HepG2 (cell line): ENCODE measurements around the gene GATD1. TPM values are rescaled to one million over a fixed set of nuclear protein-coding genes. Genes with fewer than 3 reads are reported as not detected.

Experiments used
- ARNT2 ChIP-seq: sonication (generic); formaldehyde crosslinking; IDR thresholded peaks from 2 replicates; pipeline ENCODE4 v1.8.0; 2022; ENCODE audit warnings: mild to moderate bottlenecking, low read depth, missing genetic modification reagents, moderate library complexity
- GTF2F1 ChIP-seq: fragments of 150-350 bp; IDR thresholded peaks from 2 replicates; pipeline ENCODE4 v1.6.1; 2014; ENCODE audit warnings: low read length
- KAT8 ChIP-seq: IDR thresholded peaks from 2 replicates; pipeline ENCODE4 v1.6.1; 2016; ENCODE audit warnings: missing genetic modification reagents, missing compliant biosample characterization
- NFKBIZ ChIP-seq: IDR thresholded peaks from 2 replicates; pipeline ENCODE4 v1.6.1; 2018; ENCODE audit warnings: missing genetic modification reagents, missing compliant biosample characterization
- PLSCR1 ChIP-seq: sonication (generic); formaldehyde crosslinking; IDR thresholded peaks from 2 replicates; pipeline ENCODE4 v1.5.0; 2020; ENCODE audit warnings: missing genetic modification reagents, mild to moderate bottlenecking, borderline replicate concordance
- XRCC5 ChIP-seq: fragments of 200-400 bp; formaldehyde crosslinking; optimal IDR thresholded peaks from 2 replicates; pipeline ENCODE3; 2017; ENCODE audit warnings: mild to moderate bottlenecking, low read length
- YEATS2 ChIP-seq: sonication (generic); formaldehyde crosslinking; IDR thresholded peaks from 2 replicates; pipeline ENCODE4 v1.4.0; 2020; ENCODE audit warnings: missing genetic modification reagents, borderline replicate concordance
- ZBTB3 ChIP-seq: sonication (generic); formaldehyde crosslinking; IDR thresholded peaks from 2 replicates; pipeline ENCODE4 v1.4.0; 2020; ENCODE audit warnings: low read depth, mild to moderate bottlenecking, moderate library complexity, missing genetic modification reagents, borderline replicate concordance
- ZNF557 ChIP-seq: sonication (generic); formaldehyde crosslinking; IDR thresholded peaks from 2 replicates; pipeline ENCODE4 v1.4.0; 2020; ENCODE audit warnings: missing genetic modification reagents
- ZNF644 ChIP-seq: IDR thresholded peaks from 2 replicates; pipeline ENCODE4 v1.6.1; 2016; ENCODE audit warnings: low read depth
- ZNF776 ChIP-seq: sonication (generic); formaldehyde crosslinking; IDR thresholded peaks from 2 replicates; pipeline ENCODE4 v1.4.0; 2020; ENCODE audit warnings: mild to moderate bottlenecking, missing genetic modification reagents
- ZSCAN21 ChIP-seq: sonication (generic); formaldehyde crosslinking; IDR thresholded peaks from 2 replicates; pipeline ENCODE4 v1.8.0; 2022; ENCODE audit warnings: mild to moderate bottlenecking, missing genetic modification reagents, moderate library complexity, borderline replicate concordance
- ZXDC ChIP-seq: sonication (generic); formaldehyde crosslinking; IDR thresholded peaks from 2 replicates; pipeline ENCODE4 v1.5.0; 2020; ENCODE audit warnings: mild to moderate bottlenecking, missing genetic modification reagents
- polyA plus RNA-seq, 8 experiments: library from polyadenylated mRNA; depleted of rRNA in 3 of 8; stranded (reverse) in 7 of 8; unstranded in 1 of 8; fragments of >200 nt; fragmentation: Illumina TruSeq in 4 of 8; extraction: Trizol in 4 of 8; gene quantifications; 2 replicates each; pipeline versions ENCODE4 v1.2.1 to v1.2.3, GENCODE V29; 2011 to 2016; ENCODE audit warnings: low read depth in 4 of 8, missing spikeins in 1 of 8, mixed read lengths in 1 of 8; ENCODE audit not compliant: insufficient read depth in 1 of 8
- total RNA-seq, 5 experiments: library from RNA; depleted of rRNA; stranded (reverse); fragments of >200 nt; fragmentation: Illumina TruSeq; extraction: Trizol; gene quantifications; 2 replicates each; pipeline ENCODE4 v1.2.3, GENCODE V29; 2016; ENCODE audit warnings: low read depth in 1 of 5
- TF ChIP-seq, protein P1 (sequence below): sonication (generic); formaldehyde crosslinking; IDR thresholded peaks from 2 replicates; pipeline ENCODE4 v1.4.0; 2020; ENCODE audit warnings: missing genetic modification reagents
- TF ChIP-seq, protein P2 (sequence below): sonication (generic); formaldehyde crosslinking; IDR thresholded peaks from 2 replicates; pipeline ENCODE4 v1.4.0; 2020; ENCODE audit warnings: missing genetic modification reagents, borderline replicate concordance
- TF ChIP-seq, protein P3 (sequence below): sonication (generic); formaldehyde crosslinking; IDR thresholded peaks from 2 replicates; pipeline ENCODE4 v1.4.0; 2020; ENCODE audit warnings: mild to moderate bottlenecking, missing genetic modification reagents

Gene GATD1
- total and polyA plus RNA-seq, 2 of the 13 experiments (the other 11 are each of a cell fraction or from before 2014, with no cell fraction given) = 31.3 to 60.5 TPM

DNA sequence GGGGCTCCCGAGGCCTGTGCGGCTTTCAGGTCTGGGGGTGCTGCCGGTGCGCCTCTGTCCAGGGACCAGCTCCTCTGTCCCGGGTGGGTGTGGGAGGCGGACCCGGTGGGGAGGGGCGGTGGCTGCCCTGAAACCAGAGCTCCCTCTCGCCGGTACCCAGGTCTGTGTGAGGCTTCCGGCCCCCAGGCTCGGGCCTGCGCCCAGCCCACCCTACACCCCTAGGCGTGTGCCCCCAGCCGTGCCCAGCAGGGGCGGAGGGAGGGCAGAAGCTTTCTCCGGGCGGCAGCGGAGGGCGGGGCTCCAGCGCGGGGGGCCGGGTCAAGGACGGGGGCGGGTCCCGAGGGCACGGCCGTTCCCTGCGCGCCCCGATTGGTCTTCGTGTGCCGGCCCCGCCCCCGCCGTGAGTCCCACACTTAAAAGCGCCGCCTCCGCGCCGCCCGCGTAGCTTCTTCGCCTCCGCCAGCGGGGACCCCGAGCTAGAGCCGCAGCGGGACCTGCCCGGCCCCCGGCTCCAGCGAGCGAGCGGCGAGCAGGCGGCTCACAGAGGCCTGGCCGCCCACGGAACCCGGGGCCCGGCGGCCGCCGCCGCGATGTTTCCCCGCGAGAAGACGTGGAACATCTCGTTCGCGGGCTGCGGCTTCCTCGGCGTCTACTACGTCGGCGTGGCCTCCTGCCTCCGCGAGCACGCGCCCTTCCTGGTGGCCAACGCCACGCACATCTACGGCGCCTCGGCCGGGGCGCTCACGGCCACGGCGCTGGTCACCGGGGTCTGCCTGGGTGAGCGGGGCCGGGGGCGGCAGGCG lies 42.0 kb upstream of the GATD1 start (continued):
- no peak for TF ChIP-seq PLSCR1 (CRISPR knock-in tag)
- TF ChIP-seq NFKBIZ (CRISPR knock-in tag) = no peak
- TF ChIP-seq ZXDC = 0 out of 2 replicates have a peak, but pooled peaks have one; percentile 34
- peak; percentile 69; the same call in 1 of the 2 replicates for TF ChIP-seq ARNT2 (CRISPR knock-in tag)
- TF ChIP-seq, protein P1, sequence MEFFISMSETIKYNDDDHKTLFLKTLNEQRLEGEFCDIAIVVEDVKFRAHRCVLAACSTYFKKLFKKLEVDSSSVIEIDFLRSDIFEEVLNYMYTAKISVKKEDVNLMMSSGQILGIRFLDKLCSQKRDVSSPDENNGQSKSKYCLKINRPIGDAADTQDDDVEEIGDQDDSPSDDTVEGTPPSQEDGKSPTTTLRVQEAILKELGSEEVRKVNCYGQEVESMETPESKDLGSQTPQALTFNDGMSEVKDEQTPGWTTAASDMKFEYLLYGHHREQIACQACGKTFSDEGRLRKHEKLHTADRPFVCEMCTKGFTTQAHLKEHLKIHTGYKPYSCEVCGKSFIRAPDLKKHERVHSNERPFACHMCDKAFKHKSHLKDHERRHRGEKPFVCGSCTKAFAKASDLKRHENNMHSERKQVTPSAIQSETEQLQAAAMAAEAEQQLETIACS (CRISPR knock-in tag) = peak; percentile 35; the same call in 1 of the 2 replicates
- TF ChIP-seq ZSCAN21 (CRISPR knock-in tag) = peak; percentile 44; the same call in 1 of the 2 replicates
- no peak for TF ChIP-seq ZNF557 (CRISPR knock-in tag)
- TF ChIP-seq, protein P2, sequence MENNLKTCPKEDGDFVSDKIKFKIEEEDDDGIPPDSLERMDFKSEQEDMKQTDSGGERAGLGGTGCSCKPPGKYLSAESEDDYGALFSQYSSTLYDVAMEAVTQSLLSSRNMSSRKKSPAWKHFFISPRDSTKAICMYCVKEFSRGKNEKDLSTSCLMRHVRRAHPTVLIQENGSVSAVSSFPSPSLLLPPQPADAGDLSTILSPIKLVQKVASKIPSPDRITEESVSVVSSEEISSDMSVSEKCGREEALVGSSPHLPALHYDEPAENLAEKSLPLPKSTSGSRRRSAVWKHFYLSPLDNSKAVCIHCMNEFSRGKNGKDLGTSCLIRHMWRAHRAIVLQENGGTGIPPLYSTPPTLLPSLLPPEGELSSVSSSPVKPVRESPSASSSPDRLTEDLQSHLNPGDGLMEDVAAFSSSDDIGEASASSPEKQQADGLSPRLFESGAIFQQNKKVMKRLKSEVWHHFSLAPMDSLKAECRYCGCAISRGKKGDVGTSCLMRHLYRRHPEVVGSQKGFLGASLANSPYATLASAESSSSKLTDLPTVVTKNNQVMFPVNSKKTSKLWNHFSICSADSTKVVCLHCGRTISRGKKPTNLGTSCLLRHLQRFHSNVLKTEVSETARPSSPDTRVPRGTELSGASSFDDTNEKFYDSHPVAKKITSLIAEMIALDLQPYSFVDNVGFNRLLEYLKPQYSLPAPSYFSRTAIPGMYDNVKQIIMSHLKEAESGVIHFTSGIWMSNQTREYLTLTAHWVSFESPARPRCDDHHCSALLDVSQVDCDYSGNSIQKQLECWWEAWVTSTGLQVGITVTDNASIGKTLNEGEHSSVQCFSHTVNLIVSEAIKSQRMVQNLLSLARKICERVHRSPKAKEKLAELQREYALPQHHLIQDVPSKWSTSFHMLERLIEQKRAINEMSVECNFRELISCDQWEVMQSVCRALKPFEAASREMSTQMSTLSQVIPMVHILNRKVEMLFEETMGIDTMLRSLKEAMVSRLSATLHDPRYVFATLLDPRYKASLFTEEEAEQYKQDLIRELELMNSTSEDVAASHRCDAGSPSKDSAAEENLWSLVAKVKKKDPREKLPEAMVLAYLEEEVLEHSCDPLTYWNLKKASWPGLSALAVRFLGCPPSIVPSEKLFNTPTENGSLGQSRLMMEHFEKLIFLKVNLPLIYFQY (CRISPR knock-in tag) = peak; percentile 18; the same call in 1 of the 2 replicates
- peak; percentile 75; the same call in 1 of the 2 replicates for TF ChIP-seq GTF2F1
- no peak for TF ChIP-seq XRCC5
- no peak for TF ChIP-seq ZNF644 (CRISPR knock-in tag)
- no peak; the same call in 1 of the 2 replicates for TF ChIP-seq ZNF776 (CRISPR knock-in tag)
- TF ChIP-seq KAT8 (CRISPR knock-in tag) = peak; percentile 24; the same call in 1 of the 2 replicates
- no peak; the same call in 1 of the 2 replicates for TF ChIP-seq ZBTB3 (CRISPR knock-in tag)
- TF ChIP-seq, protein P3, sequence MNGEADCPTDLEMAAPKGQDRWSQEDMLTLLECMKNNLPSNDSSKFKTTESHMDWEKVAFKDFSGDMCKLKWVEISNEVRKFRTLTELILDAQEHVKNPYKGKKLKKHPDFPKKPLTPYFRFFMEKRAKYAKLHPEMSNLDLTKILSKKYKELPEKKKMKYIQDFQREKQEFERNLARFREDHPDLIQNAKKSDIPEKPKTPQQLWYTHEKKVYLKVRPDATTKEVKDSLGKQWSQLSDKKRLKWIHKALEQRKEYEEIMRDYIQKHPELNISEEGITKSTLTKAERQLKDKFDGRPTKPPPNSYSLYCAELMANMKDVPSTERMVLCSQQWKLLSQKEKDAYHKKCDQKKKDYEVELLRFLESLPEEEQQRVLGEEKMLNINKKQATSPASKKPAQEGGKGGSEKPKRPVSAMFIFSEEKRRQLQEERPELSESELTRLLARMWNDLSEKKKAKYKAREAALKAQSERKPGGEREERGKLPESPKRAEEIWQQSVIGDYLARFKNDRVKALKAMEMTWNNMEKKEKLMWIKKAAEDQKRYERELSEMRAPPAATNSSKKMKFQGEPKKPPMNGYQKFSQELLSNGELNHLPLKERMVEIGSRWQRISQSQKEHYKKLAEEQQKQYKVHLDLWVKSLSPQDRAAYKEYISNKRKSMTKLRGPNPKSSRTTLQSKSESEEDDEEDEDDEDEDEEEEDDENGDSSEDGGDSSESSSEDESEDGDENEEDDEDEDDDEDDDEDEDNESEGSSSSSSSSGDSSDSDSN (CRISPR knock-in tag) = no peak
- TF ChIP-seq YEATS2 (CRISPR knock-in tag) = peak; percentile 46; the same call in 1 of the 2 replicates
